ENCODE results near the gene PIERCE2.
"Not testable (repeated sequence)": the region's sequence is repeated elsewhere in the genome, so short reads cannot be mapped to it uniquely, and the experiment has no call there.

The PIERCE2 gene

DNA sequence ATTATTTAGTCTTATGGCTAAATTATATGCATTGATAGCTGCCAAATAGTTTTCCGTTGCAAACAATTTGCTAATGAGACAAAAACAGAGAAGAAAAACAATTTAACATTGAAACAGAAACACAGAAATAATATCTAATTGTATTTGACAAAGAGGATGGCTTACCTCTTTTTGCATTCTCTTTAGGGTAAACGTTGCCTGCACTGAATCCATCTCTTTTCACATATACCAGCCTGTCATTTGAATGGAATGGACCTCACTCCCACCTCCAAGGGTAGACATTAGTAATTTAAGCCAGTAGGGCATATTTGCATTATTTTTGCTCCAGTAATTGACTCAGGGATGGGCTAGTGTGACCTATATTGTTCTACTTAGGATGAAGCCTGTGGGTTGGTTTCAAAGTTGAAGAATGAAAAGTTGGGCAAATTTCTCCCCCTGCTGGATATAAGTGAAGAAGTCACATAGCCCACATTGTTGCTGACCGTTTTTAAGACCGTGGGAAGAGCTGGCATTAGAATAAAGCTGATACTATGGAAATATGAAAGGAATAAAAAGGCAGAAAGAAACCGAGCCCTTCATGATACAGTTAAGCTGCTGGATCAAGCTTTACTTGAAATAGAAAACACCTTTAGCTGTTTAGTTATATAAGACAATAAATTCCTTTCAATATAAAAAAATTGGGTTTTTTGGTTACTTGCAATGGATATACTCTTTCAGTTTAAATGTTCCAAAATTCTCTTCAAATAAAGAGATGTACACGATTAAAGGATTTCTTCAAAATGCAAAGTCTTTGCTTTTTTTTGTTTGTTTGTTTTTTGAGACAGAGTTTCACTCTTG, 26.9 kb downstream of the PIERCE2 start:
- H3K27me3 ChIP-seq (ENCODE audit: control insufficient read depth, insufficient read depth, low read length): no peaks in the 10 kb centered on the region
- H3K36me3 ChIP-seq (ENCODE audit: control insufficient read depth, insufficient read depth, low read length): no peaks in the 10 kb centered on the region
- no peak overlapping the region for H3K27ac ChIP-seq (ENCODE audit: low read depth, low read length)
- no peak overlapping the region for H3K9ac ChIP-seq (ENCODE audit: low read length)
- no peak overlapping the region for H3K4me3 ChIP-seq (ENCODE audit: low read depth, low read length)
- no peaks in the 10 kb centered on the region for H3K9me3 ChIP-seq (ENCODE audit: control insufficient read depth, insufficient read depth, low read depth, low read length)
- no peaks in the 10 kb centered on the region for H3K4me1 ChIP-seq (ENCODE audit: control insufficient read depth, insufficient read depth, low read length)

GRCh38 chr15:55443141-55443540, 34.8 kb downstream of the PIERCE2 start:
- not testable (repeated sequence) for H3K4me3 ChIP-seq (ENCODE audit: low read depth, low read length); H3K9ac ChIP-seq (ENCODE audit: low read length); H3K27ac ChIP-seq (ENCODE audit: low read depth, low read length); H3K4me1 ChIP-seq (ENCODE audit: control insufficient read depth, insufficient read depth, low read length); H3K36me3 ChIP-seq (ENCODE audit: control insufficient read depth, insufficient read depth, low read length); H3K27me3 ChIP-seq (ENCODE audit: control insufficient read depth, insufficient read depth, low read length)
- H3K9me3 ChIP-seq (ENCODE audit: control insufficient read depth, insufficient read depth, low read depth, low read length): peaks cover 17% of the 10 kb centered on the region

DNA sequence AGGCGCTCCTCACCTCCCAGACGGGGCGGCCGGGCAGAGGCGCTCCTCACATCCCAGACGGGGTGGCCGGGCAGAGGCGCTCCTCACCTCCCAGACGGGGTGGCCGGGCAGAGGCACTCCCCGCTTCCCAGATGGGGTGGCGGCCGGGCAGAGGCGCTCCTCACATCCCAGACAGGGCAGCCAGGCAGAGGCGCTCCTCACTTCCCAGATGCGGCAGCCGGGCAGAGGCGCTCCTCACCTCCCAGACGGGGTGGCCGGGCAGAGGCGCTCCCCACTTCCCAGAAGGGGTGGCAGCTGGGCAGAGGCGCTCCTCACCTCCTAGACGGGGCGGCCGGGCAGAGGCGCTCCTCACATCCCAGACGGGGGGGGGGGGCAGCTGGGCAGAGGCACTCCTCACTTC, 37.6 kb downstream of the PIERCE2 start:
- not testable (repeated sequence) for H3K27me3 ChIP-seq (ENCODE audit: control insufficient read depth, insufficient read depth, low read length); H3K4me1 ChIP-seq (ENCODE audit: control insufficient read depth, insufficient read depth, low read length); H3K9ac ChIP-seq (ENCODE audit: low read length); H3K36me3 ChIP-seq (ENCODE audit: control insufficient read depth, insufficient read depth, low read length); H3K4me3 ChIP-seq (ENCODE audit: low read depth, low read length); H3K27ac ChIP-seq (ENCODE audit: low read depth, low read length)
- H3K9me3 ChIP-seq (ENCODE audit: control insufficient read depth, insufficient read depth, low read depth, low read length): peaks cover 17% of the 10 kb centered on the region

DNA sequence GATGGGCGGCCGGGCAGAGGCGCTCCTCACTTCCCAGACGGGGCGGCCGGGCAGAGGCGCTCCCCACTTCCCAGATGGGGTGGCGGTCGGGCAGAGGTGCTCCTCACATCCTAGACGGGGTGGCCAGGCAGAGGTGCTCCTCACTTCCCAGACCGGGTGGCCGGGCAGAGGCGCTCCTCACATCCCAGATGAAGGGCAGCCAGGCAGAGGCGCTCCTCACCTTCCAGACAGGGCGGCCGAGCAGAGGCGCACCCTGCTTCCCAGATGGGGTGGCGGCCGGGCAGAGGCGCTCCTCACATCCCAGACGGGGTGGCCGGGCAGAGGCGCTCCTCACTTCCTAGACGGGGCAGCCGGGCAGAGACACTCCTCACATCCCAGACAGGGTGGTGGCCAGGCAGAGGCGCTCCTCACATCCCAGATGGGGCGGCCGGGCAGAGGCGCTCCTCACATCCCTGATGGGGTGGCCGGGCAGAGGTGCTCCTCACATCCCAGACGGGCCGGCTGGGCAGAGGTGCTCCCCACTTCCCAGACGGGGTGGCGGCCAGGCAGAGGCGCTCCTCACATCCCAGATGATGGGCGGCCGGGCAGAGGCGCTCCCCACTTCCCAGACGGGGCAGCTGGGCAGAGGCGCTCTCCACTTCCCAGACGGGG, 38.2 kb downstream of the PIERCE2 start:
- not testable (repeated sequence) for H3K36me3 ChIP-seq (ENCODE audit: control insufficient read depth, insufficient read depth, low read length)

DNA sequence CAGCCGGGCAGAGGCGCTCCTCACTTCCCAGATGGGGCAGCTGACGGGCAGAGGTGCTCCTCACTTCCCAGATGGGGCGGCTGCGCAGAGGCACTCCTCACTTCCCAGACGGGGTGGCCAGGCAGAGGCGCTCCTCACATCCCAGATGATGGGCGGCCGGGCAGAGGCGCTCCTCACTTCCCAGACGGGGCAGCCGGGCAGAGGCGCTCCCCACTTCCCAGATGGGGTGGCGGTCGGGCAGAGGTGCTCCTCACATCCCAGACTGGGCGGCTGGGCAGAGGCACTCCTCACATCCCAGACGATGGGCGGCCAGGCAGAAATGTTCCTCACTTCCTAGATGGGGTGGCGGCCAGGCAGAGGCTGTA, 38.7 kb downstream of the PIERCE2 start:
- H3K4me3 ChIP-seq (ENCODE audit: low read depth, low read length); H3K27me3 ChIP-seq (ENCODE audit: control insufficient read depth, insufficient read depth, low read length); H3K36me3 ChIP-seq (ENCODE audit: control insufficient read depth, insufficient read depth, low read length); H3K27ac ChIP-seq (ENCODE audit: low read depth, low read length); H3K9ac ChIP-seq (ENCODE audit: low read length); H3K4me1 ChIP-seq (ENCODE audit: control insufficient read depth, insufficient read depth, low read length): not testable (repeated sequence)
- H3K9me3 ChIP-seq (ENCODE audit: control insufficient read depth, insufficient read depth, low read depth, low read length): peaks cover 15% of the 10 kb centered on the region

More for the DNA sequence above, 38.2 kb downstream of the PIERCE2 start:
- H3K9ac ChIP-seq (ENCODE audit: low read length); H3K27me3 ChIP-seq (ENCODE audit: control insufficient read depth, insufficient read depth, low read length); H3K27ac ChIP-seq (ENCODE audit: low read depth, low read length); H3K4me3 ChIP-seq (ENCODE audit: low read depth, low read length); H3K4me1 ChIP-seq (ENCODE audit: control insufficient read depth, insufficient read depth, low read length): not testable (repeated sequence)
- H3K9me3 ChIP-seq (ENCODE audit: control insufficient read depth, insufficient read depth, low read depth, low read length): peaks cover 17% of the 10 kb centered on the region

DNA sequence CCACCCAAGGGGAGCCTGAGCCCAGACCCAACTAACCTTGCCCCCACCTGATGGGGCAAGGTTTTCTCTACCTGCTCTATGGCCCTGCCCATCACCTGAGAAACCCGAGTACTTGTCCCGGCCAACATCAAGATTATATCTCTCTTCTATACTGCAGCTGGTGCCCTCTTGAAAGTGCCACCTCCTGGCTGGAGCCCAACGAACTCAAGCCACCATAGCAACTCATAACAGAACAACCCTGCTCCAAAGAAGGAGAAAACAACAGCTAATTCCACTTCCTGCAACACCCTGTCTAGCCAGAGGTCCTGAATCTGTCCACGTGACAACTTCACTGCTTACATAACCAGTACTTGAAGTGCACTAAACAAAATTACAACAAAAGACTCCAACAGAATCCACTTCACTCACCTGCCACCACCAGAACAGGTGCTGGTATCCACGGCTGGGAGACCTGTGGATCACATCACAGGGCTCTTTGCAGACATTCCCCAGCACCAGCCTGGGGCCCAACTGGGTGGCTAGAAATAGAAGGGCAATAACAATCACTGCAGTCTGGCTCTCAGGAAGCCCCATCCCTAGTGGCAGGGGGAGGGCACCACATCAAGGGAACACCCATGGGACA, 49.2 kb downstream of the PIERCE2 start:
- no peak overlapping the region for H3K27ac ChIP-seq (ENCODE audit: low read depth, low read length)
- H3K4me1 ChIP-seq (ENCODE audit: control insufficient read depth, insufficient read depth, low read length): no peaks in the 10 kb centered on the region
- no peak overlapping the region for H3K9ac ChIP-seq (ENCODE audit: low read length)
- no peaks in the 10 kb centered on the region for H3K27me3 ChIP-seq (ENCODE audit: control insufficient read depth, insufficient read depth, low read length)
- H3K9me3 ChIP-seq (ENCODE audit: control insufficient read depth, insufficient read depth, low read depth, low read length): no peaks in the 10 kb centered on the region
- H3K36me3 ChIP-seq (ENCODE audit: control insufficient read depth, insufficient read depth, low read length): no peaks in the 10 kb centered on the region
- no peak overlapping the region for H3K4me3 ChIP-seq (ENCODE audit: low read depth, low read length)

- Histone ChIP-seq H3K36me3 (ENCODE audit: control insufficient read depth, insufficient read depth, low read length) (no peaks in the 10 kb centered on the region), H3K9ac (ENCODE audit: low read length) (no peak overlapping the region), H3K4me1 (ENCODE audit: control insufficient read depth, insufficient read depth, low read length) (no peaks in the 10 kb centered on the region), H3K9me3 (ENCODE audit: control insufficient read depth, insufficient read depth, low read depth, low read length) (no peaks in the 10 kb centered on the region), H3K27ac (ENCODE audit: low read depth, low read length) (no peak overlapping the region), H3K27me3 (ENCODE audit: control insufficient read depth, insufficient read depth, low read length) (no peaks in the 10 kb centered on the region), H3K4me3 (ENCODE audit: low read depth, low read length) (no peak overlapping the region)
Measured at GRCh38 chr15:55461447-55461846, 53.2 kb downstream of the PIERCE2 start.

DNA sequence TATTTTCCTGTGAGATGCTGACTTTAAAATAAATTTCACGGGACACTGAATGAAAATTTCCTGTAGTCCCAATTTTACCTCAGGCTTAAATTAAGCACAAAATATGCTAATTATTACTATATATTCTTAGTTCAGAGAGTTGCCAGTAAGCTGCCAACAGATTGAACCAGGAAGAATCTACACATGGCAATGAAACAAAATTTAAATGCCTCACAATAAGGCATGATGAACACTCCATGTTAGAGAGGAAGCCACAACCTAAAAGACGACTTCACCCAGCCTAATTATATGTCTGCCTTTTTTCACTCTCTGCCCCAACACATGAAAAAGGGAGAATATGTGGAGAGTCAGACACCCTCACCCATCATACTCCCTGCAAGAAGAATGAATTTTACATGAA, 60.0 kb downstream of the PIERCE2 start:
- no peak overlapping the region for H3K9ac ChIP-seq (ENCODE audit: low read length)
- no peak overlapping the region for H3K27ac ChIP-seq (ENCODE audit: low read depth, low read length)
- no peaks in the 10 kb centered on the region for H3K9me3 ChIP-seq (ENCODE audit: control insufficient read depth, insufficient read depth, low read depth, low read length)
- H3K4me1 ChIP-seq (ENCODE audit: control insufficient read depth, insufficient read depth, low read length): no peaks in the 10 kb centered on the region; the same call in 1 of the 2 replicates
- H3K27me3 ChIP-seq (ENCODE audit: control insufficient read depth, insufficient read depth, low read length): no peaks in the 10 kb centered on the region
- H3K36me3 ChIP-seq (ENCODE audit: control insufficient read depth, insufficient read depth, low read length): no peaks in the 10 kb centered on the region
- no peak overlapping the region for H3K4me3 ChIP-seq (ENCODE audit: low read depth, low read length)

Data from HUES6 (cell line).